Measurements from ENCODE around the gene LIN7A. TPM values are rescaled to one million over a fixed set of nuclear protein-coding genes. Genes with fewer than 3 reads are reported as not detected.
"Not testable (repeated sequence)": the region's sequence is repeated elsewhere in the genome, so short reads cannot be mapped to it uniquely, and the experiment has no call there.

Gene LIN7A
- total RNA-seq, 1 donor from 2014 or later, result 27.7 TPM

- Mint-ChIP-seq H3K27me3 (ENCODE audit: unreplicated experiment) (no peaks in the 10 kb centered on the region), H3K36me3 (ENCODE audit: unreplicated experiment) (peaks cover 7% of the 10 kb centered on the region), H3K4me3 (ENCODE audit: unreplicated experiment) (no peak overlapping the region), H3K4me1 (ENCODE audit: unreplicated experiment) (peaks cover 30% of the 10 kb centered on the region), H3K9me3 (ENCODE audit: unreplicated experiment) (no peaks in the 10 kb centered on the region), H3K27ac (ENCODE audit: unreplicated experiment) (peak overlapping the region; percentile 16)
- TF ChIP-seq CTCF (IDR thresholded peaks at IDR 0.05), result no peak
- no peak for DNase-seq (ENCODE audit: extremely low spot score, unreplicated experiment)
Measured at GRCh38 chr12:80892597-80893445, 44.9 kb downstream of the LIN7A start.

- DNase-seq (ENCODE audit: extremely low spot score, unreplicated experiment), result no peak
- H3K36me3 Mint-ChIP-seq (ENCODE audit: unreplicated experiment), result peaks cover 19% of the 10 kb centered on the region
- H3K27me3 Mint-ChIP-seq (ENCODE audit: unreplicated experiment), result no peaks in the 10 kb centered on the region
- H3K9me3 Mint-ChIP-seq (ENCODE audit: unreplicated experiment), result peaks cover 6% of the 10 kb centered on the region
- H3K27ac Mint-ChIP-seq (ENCODE audit: unreplicated experiment), result no peak overlapping the region
- H3K4me1 Mint-ChIP-seq (ENCODE audit: unreplicated experiment), result peaks cover 21% of the 10 kb centered on the region
- no peak overlapping the region for H3K4me3 Mint-ChIP-seq (ENCODE audit: unreplicated experiment)
- TF ChIP-seq CTCF (IDR thresholded peaks at IDR 0.05), result no peak
Measured at GRCh38 chr12:80884651-80885050, 53.1 kb downstream of the LIN7A start.

GRCh38 chr12:80881106-80881505 is 56.6 kb downstream of the LIN7A start:
- Mint-ChIP-seq H3K9me3 (ENCODE audit: unreplicated experiment) (peaks cover 6% of the 10 kb centered on the region), H3K4me1 (ENCODE audit: unreplicated experiment) (peaks cover 47% of the 10 kb centered on the region), H3K27me3 (ENCODE audit: unreplicated experiment) (no peaks in the 10 kb centered on the region), H3K36me3 (ENCODE audit: unreplicated experiment) (peaks cover 6% of the 10 kb centered on the region), H3K4me3 (ENCODE audit: unreplicated experiment) (no peak overlapping the region), H3K27ac (ENCODE audit: unreplicated experiment) (no peak overlapping the region)
- TF ChIP-seq CTCF (IDR thresholded peaks at IDR 0.05), result no peak
- DNase-seq (ENCODE audit: extremely low spot score, unreplicated experiment), result no peak

GRCh38 chr12:80878452-80878851 is 59.3 kb downstream of the LIN7A start:
- not testable (repeated sequence) for H3K9me3 Mint-ChIP-seq (ENCODE audit: unreplicated experiment); H3K27me3 Mint-ChIP-seq (ENCODE audit: unreplicated experiment); H3K4me3 Mint-ChIP-seq (ENCODE audit: unreplicated experiment); DNase-seq (ENCODE audit: extremely low spot score, unreplicated experiment); H3K36me3 Mint-ChIP-seq (ENCODE audit: unreplicated experiment)
- peaks cover 48% of the 10 kb centered on the region for H3K4me1 Mint-ChIP-seq (ENCODE audit: unreplicated experiment)
- H3K27ac Mint-ChIP-seq (ENCODE audit: unreplicated experiment), result peak overlapping the region; percentile 70

GRCh38 chr12:80877721-80878265 is 59.9 kb downstream of the LIN7A start:
- no peak for DNase-seq (ENCODE audit: extremely low spot score, unreplicated experiment)
- no peaks in the 10 kb centered on the region for H3K27me3 Mint-ChIP-seq (ENCODE audit: unreplicated experiment)
- H3K9me3 Mint-ChIP-seq (ENCODE audit: unreplicated experiment), result peaks cover 3% of the 10 kb centered on the region
- TF ChIP-seq CTCF (IDR thresholded peaks at IDR 0.05), result no peak
- peak overlapping the region; percentile 70 for H3K27ac Mint-ChIP-seq (ENCODE audit: unreplicated experiment)
- H3K4me1 Mint-ChIP-seq (ENCODE audit: unreplicated experiment), result peaks cover 48% of the 10 kb centered on the region
- H3K36me3 Mint-ChIP-seq (ENCODE audit: unreplicated experiment), result peaks cover 2% of the 10 kb centered on the region
- H3K4me3 Mint-ChIP-seq (ENCODE audit: unreplicated experiment), result peak overlapping the region; percentile 21

All from osteocyte (in vitro differentiated cells).